ENCODE results near the gene IQSEC1.

GRCh38 chr3:12924437-12924836 is 148.8 kb downstream of the IQSEC1 start:
- no peak for TF ChIP-seq POLR2AphosphoS5 (IDR thresholded peaks at IDR 0.05; ENCODE audit: low read depth, low read length)
- TF ChIP-seq FOXP2 (optimal IDR thresholded peaks at IDR 0.05; ENCODE audit: borderline replicate concordance, extremely low read depth, extremely low read length, insufficient read depth) = no peak
- TF ChIP-seq SIN3A (IDR thresholded peaks at IDR 0.05; ENCODE audit: borderline replicate concordance, insufficient read depth, low read length) = no peak
- TF ChIP-seq REST (IDR thresholded peaks at IDR 0.05; ENCODE audit: insufficient read depth in 1 of 2, low read depth in 2 of 2, low read length in 2 of 2) = no peak
